Keratinocyte (primary cell): ENCODE data around the gene SEC61B. TPM values are rescaled to one million over a fixed set of nuclear protein-coding genes. Genes with fewer than 3 reads are reported as not detected.

Experiments used
- DNase-seq: peaks from one replicate; pipeline ENCODE4 v3.0.0-alpha.2; 2011; ENCODE audit warnings: low read depth, missing footprints, low spot score
- FAIRE-seq: peaks from 2 replicates; lab custom pipeline; 2011; peaks lifted over from hg19 to GRCh38; lab: Jason Lieb, UNC
- H2AFZ ChIP-seq: 2 replicates; pipeline ENCODE4 v1.6.0; 2012; ENCODE audit warnings: low read length, control low read depth, inconsistent platforms; ENCODE audit not compliant: control insufficient read depth
- H3K27ac ChIP-seq: 2 replicates; pipeline ENCODE4 v1.5.1; 2011; ENCODE audit warnings: low read length; ENCODE audit not compliant: control insufficient read depth, insufficient read depth
- H3K27me3 ChIP-seq: 3 replicates; pipeline ENCODE4 v1.6.0; 2011; ENCODE audit warnings: low read length; ENCODE audit not compliant: control insufficient read depth, insufficient read depth; ENCODE audit errors: extremely low read depth
- H3K36me3 ChIP-seq, 2 experiments: 2 replicates in 1 of 2; 3 replicates in 1 of 2; pipeline ENCODE4 v1.5.1; 2011; ENCODE audit warnings: low read length in 2 of 2, mild to moderate bottlenecking in 1 of 2; ENCODE audit not compliant: control insufficient read depth in 2 of 2, insufficient read depth in 2 of 2; ENCODE audit errors: extremely low read depth in 1 of 2
- H3K4me1 ChIP-seq: 3 replicates; pipeline ENCODE4 v1.5.1; 2011; ENCODE audit warnings: low read length; ENCODE audit not compliant: control insufficient read depth, insufficient read depth; ENCODE audit errors: extremely low read depth
- H3K4me2 ChIP-seq: 3 replicates; pipeline ENCODE4 v1.6.0; 2011; ENCODE audit warnings: low read depth, low read length; ENCODE audit not compliant: control insufficient read depth, insufficient read depth; ENCODE audit errors: extremely low read depth
- H3K4me3 ChIP-seq, 3 experiments: fragments of 200-600 bp in 1 of 3; sonication (generic) in 1 of 3; 2 replicates in 2 of 3; 3 replicates in 1 of 3; pipeline ENCODE4 v1.5.1; 2011 to 2016; ENCODE audit warnings: low read length in 3 of 3, mild to moderate bottlenecking in 3 of 3, control low read depth in 2 of 3, inconsistent platforms in 1 of 3, low read depth in 1 of 3, mixed read lengths in 1 of 3, mixed run types in 1 of 3, moderate library complexity in 1 of 3; ENCODE audit not compliant: control insufficient read depth in 2 of 3, insufficient read depth in 2 of 3; ENCODE audit errors: extremely low read depth in 1 of 3
- H3K79me2 ChIP-seq: 2 replicates; pipeline ENCODE4 v1.6.0; 2012; ENCODE audit warnings: low read length; ENCODE audit not compliant: control insufficient read depth, insufficient read depth
- H3K9ac ChIP-seq: 3 replicates; pipeline ENCODE4 v1.6.0; 2011; ENCODE audit warnings: low read length; ENCODE audit not compliant: control insufficient read depth, insufficient read depth; ENCODE audit errors: extremely low read depth
- H3K9me1 ChIP-seq: 3 replicates; pipeline ENCODE4 v1.6.0; 2011; ENCODE audit warnings: low read length; ENCODE audit not compliant: control insufficient read depth, insufficient read depth; ENCODE audit errors: extremely low read depth
- H3K9me3 ChIP-seq: 2 replicates; pipeline ENCODE4 v1.5.1; 2012; ENCODE audit warnings: low read depth, low read length; ENCODE audit not compliant: control insufficient read depth
- H4K20me1 ChIP-seq: 3 replicates; pipeline ENCODE4 v1.6.0; 2011; ENCODE audit warnings: low read length; ENCODE audit not compliant: control insufficient read depth, insufficient read depth; ENCODE audit errors: extremely low read depth
- CTCF ChIP-seq, 3 experiments: IDR thresholded peaks in 1 of 3; conservative IDR thresholded peaks in 1 of 3; optimal IDR thresholded peaks in 1 of 3; 2 replicates in 2 of 3; 3 replicates in 1 of 3; pipeline versions ENCODE3 to v1.5.1; 2011; ENCODE audit warnings: low read length in 3 of 3, mild to moderate bottlenecking in 3 of 3, moderate library complexity in 2 of 3, control low read depth in 1 of 3, inconsistent platforms in 1 of 3; ENCODE audit not compliant: insufficient read depth in 2 of 3; ENCODE audit errors: extremely low read depth in 1 of 3
- EZH2 ChIP-seq: IDR thresholded peaks from one replicate; pipeline ENCODE4 v1.6.1; 2012; ENCODE audit warnings: inconsistent platforms, mild to moderate bottlenecking, low read length, moderate library complexity
- dilution Hi-C: fragments of 300-500 bp; cut with MboI; formaldehyde crosslinking; loops from one replicate; pipeline ENCODE4 v1.7.0; 2020; ENCODE audit warnings: low sequenced_read_pairs; ENCODE audit not compliant: extremely low pct_ligation_motif_present
- polyA plus RNA-seq, 5 experiments: library from polyadenylated mRNA; depleted of rRNA in 3 of 5; stranded (reverse) in 3 of 5; stranded (forward) in 1 of 5; unstranded in 1 of 5; fragments of >200 nt; gene quantifications; 1 replicate in 1 of 5; 2 replicates in 3 of 5; 3 replicates in 1 of 5; pipeline versions ENCODE4 v1.2.1 to v1.2.3, GENCODE V29; 2011 to 2012; ENCODE audit warnings: missing spikeins in 2 of 5, low read depth in 1 of 5, low replicate concordance in 1 of 5

The SEC61B gene
- polyA plus RNA-seq, 1 donor (not counting 4 experiments of a cell fraction or from before 2014, with no cell fraction given), result 207 TPM

- TF ChIP-seq CTCF (optimal IDR thresholded peaks at IDR 0.05 in 1 of 3, IDR thresholded peaks at IDR 0.05 in 1 of 3, conservative IDR thresholded peaks at IDR 0.05 in 1 of 3; ENCODE audit: extremely low read depth in 1 of 3, insufficient read depth in 2 of 3, low read length in 3 of 3) (peak; percentile 29 to 61 (median 40)), EZH2 (no peak)
- dilution Hi-C loops, result no loop called here
- DNase-seq (no peak), FAIRE-seq (no peak)
- Histone ChIP-seq H3K4me2 (no peak overlapping the region), H3K27me3 (no peaks in the 10 kb centered on the region), H3K9me1 (no peaks in the 10 kb centered on the region), H3K4me3 (no peak overlapping the region), H3K79me2 (no peaks in the 10 kb centered on the region), H3K4me1 (no peaks in the 10 kb centered on the region), H2AFZ (no peak overlapping the region), H3K36me3 (no peaks in the 10 kb centered on the region), H4K20me1 (no peaks in the 10 kb centered on the region), H3K27ac (no peak overlapping the region), H3K9ac (no peak overlapping the region), H3K9me3 (no peaks in the 10 kb centered on the region)
Observed at GRCh38 chr9:99264070-99264680, 42.1 kb downstream of the SEC61B start.

GRCh38 chr9:99265691-99266090 is 43.6 kb downstream of the SEC61B start:
- no peak overlapping the region for H3K4me3 ChIP-seq
- H3K9me3 ChIP-seq, result no peaks in the 10 kb centered on the region
- H3K79me2 ChIP-seq, result no peaks in the 10 kb centered on the region
- no peak overlapping the region for H3K4me2 ChIP-seq
- TF ChIP-seq CTCF (optimal IDR thresholded peaks at IDR 0.05 in 1 of 3, IDR thresholded peaks at IDR 0.05 in 1 of 3, conservative IDR thresholded peaks at IDR 0.05 in 1 of 3; ENCODE audit: extremely low read depth in 1 of 3, insufficient read depth in 2 of 3, low read length in 3 of 3) (no peak), EZH2 (no peak)
- no peak for FAIRE-seq
- H3K27me3 ChIP-seq, result no peaks in the 10 kb centered on the region
- no peaks in the 10 kb centered on the region for H3K4me1 ChIP-seq
- no peaks in the 10 kb centered on the region for H3K36me3 ChIP-seq
- no peak overlapping the region for H3K27ac ChIP-seq
- dilution Hi-C loops, result no loop called here
- no peak for DNase-seq
- H3K9me1 ChIP-seq, result no peaks in the 10 kb centered on the region
- no peaks in the 10 kb centered on the region for H4K20me1 ChIP-seq
- H3K9ac ChIP-seq, result no peak overlapping the region
- no peak overlapping the region for H2AFZ ChIP-seq
